GM18526 (cell line): Measurements from ENCODE around the gene NXNL1.

Experiments
- POLR2A ChIP-seq: IDR thresholded peaks from 3 replicates; pipeline ENCODE4 v1.6.1; 2011; ENCODE audit not compliant: insufficient read length; ENCODE audit errors: extremely low read depth

NXNL1 gene

DNA sequence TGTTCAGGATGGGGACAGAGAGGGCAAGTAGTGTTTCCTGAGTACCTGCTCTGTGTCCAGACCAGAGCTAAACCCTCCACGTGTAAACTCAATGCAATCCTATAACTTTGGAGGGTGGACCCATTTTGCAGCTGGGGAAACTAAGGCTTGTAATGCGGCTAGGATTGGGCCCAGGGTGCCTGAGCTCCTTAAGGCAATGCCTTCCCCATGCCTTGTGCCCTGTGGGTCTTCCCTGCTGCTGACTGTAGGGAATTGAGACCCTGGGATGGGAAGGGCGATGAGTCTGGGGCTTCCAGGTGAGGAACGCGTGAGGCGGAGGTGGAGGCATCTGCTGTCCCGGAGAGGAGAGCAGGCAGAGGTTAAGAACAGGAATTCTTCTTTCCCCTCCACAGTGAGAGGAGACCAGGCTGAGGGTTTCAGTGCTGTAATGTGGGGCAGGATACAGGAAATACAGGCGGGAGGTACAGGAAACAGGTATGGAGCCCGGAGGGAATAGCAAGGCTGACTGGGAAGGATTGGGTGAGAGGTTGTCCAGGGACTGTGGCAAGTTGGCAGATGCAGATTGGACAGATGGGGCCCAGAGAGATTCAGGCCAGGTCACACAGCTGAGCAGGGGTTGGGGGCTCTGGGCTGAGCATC lies 28.8 kb upstream of the NXNL1 start:
- no peak for TF ChIP-seq POLR2A

DNA sequence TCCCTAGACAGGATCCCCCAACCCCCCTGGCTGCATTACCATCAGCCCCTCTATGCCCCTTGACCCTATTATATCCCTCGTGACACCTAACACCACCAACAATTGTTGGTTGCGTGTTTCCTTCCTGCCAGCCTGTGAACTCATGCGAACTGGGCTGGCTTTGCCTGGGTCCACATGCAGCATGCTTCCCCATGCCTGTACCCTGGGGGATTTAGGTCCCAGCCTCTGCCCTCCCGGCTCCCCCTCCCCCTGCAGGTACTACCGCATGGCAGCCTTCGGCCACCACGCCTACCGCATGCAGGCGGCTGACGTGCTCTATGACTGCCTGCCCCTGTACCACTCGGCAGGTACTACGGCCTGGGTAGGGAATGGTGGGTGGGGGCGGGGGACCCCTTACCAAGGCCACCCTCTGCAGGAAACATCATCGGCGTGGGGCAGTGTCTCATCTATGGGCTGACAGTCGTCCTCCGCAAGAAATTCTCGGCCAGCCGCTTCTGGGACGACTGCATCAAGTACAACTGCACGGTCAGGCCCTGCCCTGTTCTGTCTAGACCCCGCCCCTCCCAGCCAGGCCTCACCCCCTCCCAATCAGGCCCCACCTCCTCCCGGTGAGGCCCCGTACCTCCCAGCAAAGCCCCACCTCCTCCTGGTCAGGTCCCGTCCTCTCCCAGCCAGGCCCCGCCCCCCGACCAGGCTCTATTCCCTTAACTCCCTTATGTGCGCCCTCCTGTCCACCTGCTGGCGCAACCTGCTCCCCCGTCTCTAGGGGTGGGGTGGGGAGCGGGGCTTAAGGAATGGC lies 28.1 kb upstream of the NXNL1 start:
- TF ChIP-seq POLR2A: no peak

DNA sequence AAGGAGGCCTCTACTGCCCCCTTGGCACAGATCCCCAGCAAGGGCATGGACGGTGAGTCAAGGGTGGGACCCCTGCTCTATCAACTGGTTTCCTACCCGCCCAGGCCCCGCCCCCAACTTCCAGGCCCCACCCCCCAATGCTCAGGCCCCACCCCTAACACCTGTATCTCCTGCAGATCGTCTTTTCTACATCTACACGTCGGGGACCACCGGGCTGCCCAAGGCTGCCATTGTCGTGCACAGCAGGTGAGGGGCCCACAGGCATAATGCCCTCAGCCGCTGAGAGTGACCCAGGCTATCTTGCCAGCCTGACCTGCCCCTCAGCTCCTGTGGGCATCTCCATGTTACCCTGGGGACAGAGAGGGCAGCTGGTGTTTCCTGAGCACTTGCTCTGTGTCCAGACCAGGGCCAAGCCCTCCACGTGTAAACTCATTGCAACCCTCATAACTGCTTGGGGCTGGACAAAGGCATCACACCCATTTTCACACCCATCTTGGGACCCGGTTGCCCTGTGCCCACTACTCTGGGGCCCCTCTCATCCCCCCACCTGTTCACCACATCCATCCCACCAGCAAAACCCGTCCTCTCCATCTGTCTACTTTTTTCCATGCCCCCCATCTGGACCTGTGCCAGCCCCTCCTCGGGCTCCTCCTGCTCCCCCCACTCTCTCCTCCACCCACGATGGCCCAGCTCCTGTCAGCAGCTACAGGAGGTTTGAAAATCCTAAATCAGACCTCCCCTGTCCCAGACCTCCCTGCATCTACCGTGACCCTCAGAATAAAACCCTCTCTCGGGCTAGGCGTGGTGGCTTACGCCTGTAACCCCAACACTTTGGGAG lies 26.8 kb upstream of the NXNL1 start:
- no peak for TF ChIP-seq POLR2A

DNA sequence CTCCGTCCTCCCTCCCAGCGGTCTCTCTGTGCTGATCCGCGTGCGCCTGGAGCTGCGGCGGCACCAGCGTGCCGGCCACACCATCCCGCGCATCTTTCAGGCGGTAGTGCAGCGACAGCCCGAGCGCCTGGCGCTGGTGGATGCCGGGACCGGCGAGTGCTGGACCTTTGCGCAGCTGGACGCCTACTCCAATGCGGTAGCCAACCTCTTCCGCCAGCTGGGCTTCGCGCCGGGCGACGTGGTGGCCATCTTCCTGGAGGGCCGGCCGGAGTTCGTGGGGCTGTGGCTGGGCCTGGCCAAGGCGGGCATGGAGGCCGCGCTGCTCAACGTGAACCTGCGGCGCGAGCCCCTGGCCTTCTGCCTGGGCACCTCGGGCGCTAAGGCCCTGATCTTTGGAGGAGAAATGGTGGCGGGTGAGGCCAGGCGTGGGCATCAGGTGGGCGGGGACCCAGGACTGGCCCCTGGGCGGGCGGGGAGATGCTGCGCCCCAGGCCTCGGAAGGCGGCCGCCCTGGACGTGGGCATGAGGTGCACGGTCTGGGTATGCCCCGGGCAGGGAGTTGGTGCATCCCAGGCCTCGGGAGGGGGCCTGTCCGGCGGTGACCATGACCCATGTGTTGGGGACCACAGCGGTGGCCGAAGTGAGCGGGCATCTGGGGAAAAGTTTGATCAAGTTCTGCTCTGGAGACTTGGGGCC lies 26.0 kb upstream of the NXNL1 start:
- no peak for TF ChIP-seq POLR2A

DNA sequence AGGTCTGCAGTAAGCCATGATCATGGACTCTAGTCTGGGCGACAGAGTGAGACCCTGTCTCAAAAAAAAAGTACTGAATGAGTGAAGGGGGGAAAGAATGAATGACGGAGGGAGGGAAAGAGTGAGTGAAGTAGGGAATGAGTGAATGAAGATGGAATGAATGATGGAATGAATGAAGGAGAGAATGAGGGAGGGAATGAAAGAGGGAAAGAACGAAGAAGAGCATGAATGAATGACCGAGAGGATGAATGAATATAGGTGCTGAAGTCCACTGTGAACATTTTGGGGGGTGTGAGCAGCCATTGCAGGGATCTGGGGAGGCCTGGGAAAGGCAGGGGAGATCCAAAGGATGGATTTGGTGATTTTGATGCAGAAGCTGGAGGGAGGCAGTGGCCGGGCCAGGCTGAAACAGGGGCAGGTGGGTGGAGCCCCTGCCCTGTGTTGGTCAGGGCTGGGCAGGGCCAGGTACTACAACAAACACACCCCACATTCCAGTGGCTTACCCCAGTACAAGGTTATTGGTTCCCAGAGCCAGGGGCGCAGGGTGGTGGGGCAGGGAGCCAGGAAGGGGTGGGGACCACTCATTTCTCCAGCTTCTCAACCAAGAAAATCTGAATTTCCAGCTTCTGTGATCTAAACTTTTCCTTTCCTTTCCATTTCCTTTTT lies 23.9 kb upstream of the NXNL1 start:
- TF ChIP-seq POLR2A: no peak

DNA sequence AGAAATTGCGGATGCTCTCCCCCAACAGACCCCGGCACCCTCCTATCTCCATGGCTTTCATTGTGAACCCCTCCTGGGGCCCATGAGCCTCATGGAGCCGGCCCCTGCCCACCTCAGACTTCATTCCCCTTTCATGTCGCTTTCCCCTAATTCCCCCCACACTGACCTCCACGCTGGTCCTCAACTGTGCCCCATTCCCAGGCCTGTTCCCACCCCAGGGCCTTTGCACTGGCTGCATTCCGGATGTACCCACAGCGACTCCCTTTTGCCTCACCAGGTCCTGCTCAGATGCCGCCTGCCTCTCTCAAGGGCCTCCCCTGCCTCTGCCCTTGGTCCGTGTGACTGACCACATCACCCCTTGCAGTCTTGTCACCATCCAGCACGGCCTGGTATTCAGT lies 22.9 kb upstream of the NXNL1 start:
- no peak for TF ChIP-seq POLR2A

DNA sequence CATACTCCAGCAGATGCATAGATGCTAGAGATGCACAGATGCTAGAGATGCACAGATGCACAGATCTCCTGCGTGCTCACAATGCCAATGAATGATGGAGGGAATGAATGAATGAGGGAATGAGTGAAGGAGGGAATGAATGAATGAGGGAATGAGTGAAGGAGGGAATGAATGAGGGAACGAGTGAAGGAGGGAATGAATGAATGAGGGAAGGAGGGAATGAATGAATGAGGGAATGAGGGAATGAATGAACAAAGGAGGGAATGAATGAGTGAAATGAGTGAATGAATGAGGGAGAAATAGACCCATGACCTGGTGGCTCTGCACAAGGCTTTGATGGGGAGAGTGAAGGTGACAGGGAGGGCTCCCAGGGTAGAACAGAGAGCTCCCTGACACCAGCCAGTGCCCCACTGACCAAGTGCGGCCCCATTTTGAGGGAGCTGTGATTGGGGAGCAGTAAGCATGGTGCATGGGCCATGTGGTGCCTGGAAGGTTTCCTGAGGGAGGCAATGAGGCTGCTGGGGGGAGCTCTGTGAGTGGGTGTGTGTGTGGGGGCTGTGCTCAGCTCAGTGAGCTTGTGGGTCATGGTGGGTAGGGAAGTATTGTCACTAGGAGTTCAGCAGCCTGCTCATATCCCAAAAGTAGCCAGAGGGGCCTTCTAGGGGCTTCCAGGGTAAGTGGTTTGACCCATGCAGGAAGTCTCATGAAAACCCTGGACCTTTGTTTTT lies 22.3 kb upstream of the NXNL1 start:
- no peak for TF ChIP-seq POLR2A

DNA sequence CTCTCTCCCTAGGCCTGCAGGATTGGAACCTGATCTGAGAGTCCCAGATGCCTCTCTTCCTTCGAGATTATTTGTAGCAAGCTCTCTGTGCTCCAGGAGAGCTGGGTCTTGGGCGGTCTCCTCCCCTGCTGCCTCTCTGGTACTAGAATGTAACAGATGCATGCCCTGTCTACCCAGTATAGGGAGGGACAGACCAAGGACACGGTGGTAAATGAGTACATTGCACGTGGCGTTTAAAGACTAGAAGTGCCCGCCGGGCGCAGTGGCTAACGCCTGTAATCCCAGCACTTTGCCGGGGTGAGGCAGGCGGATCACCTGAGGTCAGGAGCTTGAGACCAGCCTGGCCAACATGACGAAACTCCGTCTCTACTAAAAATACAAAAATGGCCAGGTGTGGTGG lies 21.3 kb upstream of the NXNL1 start:
- TF ChIP-seq POLR2A: no peak

DNA sequence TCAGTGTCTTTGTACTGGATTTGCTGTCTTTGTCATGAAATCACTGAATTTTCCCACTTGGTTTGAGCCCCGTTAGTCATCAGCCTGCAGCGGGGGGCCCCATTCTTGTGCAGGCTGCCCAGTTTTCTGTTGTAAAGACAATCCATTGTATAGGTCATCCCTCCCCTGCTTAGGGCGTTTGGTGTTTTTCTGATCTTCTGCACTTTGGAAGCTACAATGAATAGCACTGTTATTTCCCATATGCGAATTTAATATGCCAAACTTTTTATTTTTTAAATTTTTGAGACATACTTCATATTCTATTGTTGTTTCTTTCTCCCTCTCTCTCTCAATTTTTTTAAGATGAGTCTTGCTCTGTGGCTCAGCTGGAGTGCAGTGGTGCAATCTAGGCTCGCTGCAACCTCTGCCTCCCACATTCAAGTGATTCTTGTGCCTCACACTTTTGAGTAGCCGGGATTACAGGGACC lies 18.6 kb upstream of the NXNL1 start:
- TF ChIP-seq POLR2A: no peak

DNA sequence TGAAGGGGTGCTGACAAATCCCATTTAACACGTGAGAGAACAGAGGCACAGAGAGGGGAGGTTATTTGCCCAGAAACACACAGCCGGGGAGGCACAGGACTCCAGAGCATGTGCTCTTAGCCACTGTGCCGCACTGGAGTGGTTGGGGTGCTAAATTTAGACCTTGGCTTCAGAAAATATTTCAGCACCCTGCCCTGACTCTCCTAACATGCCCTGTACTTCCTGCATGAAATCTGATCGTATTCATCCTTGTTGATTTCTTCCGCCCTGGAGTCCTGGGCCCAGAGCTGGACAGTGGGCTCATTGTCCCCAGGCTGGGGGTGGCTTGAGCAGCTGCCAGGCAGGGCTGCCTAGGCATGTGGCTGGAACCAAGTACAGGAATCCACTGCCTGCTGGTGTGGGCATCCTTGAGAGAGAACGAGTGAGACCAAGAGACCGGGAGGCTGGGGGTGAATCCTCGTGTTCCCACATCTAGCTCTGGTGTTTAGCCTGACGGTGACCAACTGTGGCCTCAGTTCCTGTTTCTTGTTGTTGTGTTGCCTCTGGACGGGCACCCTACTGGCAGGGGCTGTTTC lies 14.9 kb upstream of the NXNL1 start:
- no peak for TF ChIP-seq POLR2A

DNA sequence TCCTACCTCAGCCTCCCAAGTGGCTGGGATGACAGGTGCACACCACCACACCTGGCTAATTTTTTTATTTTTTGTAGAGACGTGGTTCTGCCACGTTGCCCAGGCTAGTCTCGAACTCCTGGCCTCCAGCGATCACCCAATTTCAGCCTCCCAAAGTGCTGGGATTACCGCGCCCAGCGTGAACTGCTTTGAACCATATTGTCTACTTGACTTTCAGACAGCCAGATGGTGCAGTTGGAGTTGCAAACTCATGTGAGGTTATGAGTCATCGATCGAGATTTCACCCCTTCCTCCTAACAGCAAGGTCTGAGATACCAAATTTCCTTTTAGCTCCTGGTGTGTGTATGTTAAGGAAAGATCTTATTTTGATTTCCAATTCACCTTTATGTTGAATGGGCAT lies 12.3 kb upstream of the NXNL1 start:
- no peak for TF ChIP-seq POLR2A

DNA sequence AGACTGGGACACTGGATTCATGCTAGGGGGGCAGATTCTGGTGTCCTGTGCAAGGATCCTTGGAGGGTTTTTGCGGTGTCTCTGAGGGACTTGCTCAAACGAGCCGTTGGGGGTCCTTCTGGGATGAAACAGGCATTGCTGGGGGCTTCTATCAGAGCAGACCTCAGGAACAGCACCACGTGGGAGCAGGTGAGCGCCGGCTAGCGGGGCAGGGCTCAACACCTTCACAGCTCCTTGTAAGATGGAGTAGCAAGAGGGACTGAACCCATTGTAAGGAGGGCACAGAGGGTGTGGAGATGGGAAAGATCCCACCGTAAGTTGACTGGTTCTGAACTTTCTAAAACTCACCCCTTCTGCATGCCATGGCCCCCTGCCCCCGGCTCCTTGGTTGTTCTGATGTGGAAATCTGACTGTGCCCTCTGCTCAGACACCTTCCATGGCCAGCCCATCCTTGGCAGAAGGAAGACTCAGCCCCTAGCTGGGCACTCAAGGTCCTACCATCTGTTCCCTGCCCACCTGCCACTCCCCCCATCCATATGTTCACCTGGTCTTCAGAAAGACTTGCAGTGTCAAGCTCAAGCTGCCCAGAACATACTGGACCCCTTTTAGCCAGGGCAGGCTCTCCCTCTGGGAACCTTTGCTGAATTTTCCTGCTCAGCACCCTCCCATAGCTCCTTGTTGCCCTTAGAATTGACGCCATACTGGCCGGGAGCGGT lies 10.8 kb upstream of the NXNL1 start:
- TF ChIP-seq POLR2A: no peak
